Vagina (tissue), 2 donors: Measurements from ENCODE around the gene ALS2CL.

ENCODE experiments used
- CTCF ChIP-seq, 3 experiments: fragments of 450-650 bp in 2 of 3; fragments of 200-600 bp in 1 of 3; sonication (generic) in 1 of 3; IDR thresholded peaks; one replicate each; pipeline ENCODE4 v1.5.1; 2017 to 2019; ENCODE audit warnings: antibody characterized with exemption in 3 of 3, mild to moderate bottlenecking in 2 of 3, moderate library complexity in 2 of 3
- POLR2A ChIP-seq, 2 donors: fragments of 450-650 bp; IDR thresholded peaks; one replicate each; pipeline ENCODE4 v1.6.1; 2017; ENCODE audit warnings: antibody characterized with exemption in 2 of 2, mild to moderate bottlenecking in 2 of 2, moderate library complexity in 2 of 2
- POLR2AphosphoS5 ChIP-seq, 2 donors: sonication (generic); formaldehyde crosslinking; IDR thresholded peaks; one replicate each; pipeline ENCODE4 v1.9.0; 2017; ENCODE audit warnings: antibody characterized with exemption in 2 of 2, mild to moderate bottlenecking in 2 of 2, low read depth in 1 of 2; ENCODE audit not compliant: insufficient read depth in 1 of 2

DNA sequence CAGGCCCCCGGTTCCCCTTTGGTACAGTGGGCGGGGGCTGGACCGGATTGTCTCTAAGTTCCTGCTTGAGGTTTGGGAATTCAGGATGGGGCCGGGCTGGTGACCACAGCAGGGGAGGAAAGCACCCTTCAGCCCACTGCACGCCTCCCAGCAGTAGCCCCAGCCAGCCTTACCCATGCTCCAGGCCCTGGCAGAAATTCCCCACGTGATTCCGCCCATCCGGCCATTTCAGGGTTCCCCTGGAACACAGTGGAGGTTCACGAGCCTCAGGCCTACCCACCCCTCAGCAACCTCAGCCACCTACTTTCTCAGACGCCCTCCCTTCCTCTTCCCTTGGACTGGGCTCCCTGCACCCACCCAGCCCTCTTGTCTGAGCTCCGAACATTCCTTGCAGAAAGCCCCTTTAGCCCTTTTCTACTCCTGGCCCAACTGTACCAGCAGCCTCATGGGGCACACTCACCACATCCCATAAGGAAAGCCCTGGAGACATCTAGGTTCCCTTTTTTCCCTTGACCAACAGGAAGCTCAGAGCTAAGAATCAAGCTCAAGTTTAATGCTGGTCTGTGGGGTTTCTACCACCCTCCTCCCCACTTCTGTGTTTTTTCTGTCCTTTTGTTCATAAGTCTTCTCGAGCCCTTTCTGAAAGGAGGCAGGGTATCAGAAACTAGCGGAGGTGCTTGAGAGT lies 11.5 kb downstream of the ALS2CL start:
- TF ChIP-seq CTCF (IDR thresholded peaks at IDR 0.05), result no peak
- no peak for TF ChIP-seq POLR2A (IDR thresholded peaks at IDR 0.05)
- no peak for TF ChIP-seq POLR2AphosphoS5 (IDR thresholded peaks at IDR 0.05; ENCODE audit: insufficient read depth in 1 of 2, low read depth in 1 of 2)
